Stimulated activated CD4-positive, alpha-beta T cell treated with anti-CD3 and anti-CD28 coated beads, Interleukin-12 subunit alpha, Interleukin-12 subunit beta, amount 100 ng/mL, for 48 hours (primary cell): ENCODE data around the gene SBF2.
"Not testable (repeated sequence)": the region's sequence is repeated elsewhere in the genome, so short reads cannot be mapped to it uniquely, and the experiment has no call there.

Experiments used
- DNase-seq, 3 donors: peaks; one replicate each; pipeline ENCODE4 v3.0.0-alpha.2; 2020; ENCODE audit warnings: low read depth in 2 of 3, low spot score in 1 of 3

Gene SBF2

DNA sequence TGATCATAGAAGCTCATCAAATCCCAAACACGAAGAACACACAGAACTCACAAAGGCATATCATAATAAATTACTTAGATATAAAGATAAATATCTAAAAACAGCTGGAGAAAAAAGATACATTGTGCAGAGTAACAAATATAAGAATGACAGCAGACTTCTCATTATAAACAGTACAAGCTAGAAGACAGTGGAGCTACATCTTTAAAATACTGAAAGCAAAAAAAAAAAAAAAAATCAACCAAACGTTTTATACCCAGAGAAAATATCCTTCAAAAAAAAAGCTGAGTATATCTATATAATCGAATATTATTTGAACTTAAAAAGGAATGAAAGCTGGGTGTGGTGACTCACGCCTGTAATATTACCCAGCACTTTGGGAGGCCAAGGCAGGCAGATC lies 90.0 kb downstream of the SBF2 start:
- no peak for DNase-seq

DNA sequence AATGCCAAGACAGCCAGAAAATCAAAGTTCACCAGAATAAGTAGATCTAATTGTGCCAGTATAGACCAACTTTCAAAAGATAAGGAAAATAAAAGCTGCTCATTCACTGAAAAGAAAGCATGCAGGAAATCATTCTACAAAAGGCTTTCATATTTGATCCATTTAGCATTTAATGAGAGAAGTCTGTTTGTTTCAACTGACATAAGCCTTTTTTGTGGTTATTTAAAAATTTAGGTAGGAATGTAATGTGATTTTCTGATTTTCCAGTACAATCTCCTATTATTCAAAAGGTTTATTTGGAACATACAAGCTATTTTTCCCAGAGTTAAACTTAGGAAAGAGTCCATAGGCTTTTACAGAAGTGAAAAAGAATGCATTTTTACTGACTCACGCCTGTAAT lies 92.7 kb downstream of the SBF2 start:
- DNase-seq = no peak

DNA sequence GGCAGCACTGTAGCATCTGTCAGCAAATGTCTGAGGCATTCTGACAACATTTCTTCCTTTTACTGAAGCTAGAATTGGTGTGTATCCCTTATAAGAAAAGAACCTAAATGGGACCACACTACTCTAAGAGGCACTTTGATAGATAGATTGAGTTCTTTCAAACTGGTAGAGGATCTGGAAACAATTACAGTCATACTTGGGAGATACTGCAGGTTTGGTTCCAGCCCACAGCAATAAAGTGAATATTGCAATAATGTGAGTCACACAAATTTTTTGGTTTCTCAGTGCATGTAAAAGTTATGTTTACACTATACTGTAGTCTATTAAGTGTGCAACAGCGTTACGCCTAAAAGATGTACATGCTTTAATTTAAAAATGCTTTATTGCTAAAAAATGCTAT lies 96.9 kb downstream of the SBF2 start:
- DNase-seq = no peak

DNA sequence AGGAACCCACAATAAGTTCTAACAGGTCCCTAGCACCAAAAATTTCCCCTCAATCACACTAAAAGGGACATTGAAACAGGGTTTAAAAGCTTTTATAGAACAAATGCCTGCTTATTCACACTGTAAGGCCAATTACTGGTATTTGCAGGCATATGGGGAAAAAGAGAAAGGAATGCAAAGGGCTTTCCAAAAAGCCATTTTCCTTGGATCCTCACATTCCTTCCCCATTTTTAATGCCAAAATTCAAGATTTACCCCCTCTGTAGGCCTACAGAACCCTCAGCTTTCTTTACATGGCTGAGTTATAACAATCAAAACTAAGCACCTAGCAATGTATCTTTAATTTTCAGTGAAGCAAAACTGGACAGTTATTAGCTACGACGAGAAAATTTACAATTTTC lies 102.0 kb downstream of the SBF2 start:
- DNase-seq = no peak

DNA sequence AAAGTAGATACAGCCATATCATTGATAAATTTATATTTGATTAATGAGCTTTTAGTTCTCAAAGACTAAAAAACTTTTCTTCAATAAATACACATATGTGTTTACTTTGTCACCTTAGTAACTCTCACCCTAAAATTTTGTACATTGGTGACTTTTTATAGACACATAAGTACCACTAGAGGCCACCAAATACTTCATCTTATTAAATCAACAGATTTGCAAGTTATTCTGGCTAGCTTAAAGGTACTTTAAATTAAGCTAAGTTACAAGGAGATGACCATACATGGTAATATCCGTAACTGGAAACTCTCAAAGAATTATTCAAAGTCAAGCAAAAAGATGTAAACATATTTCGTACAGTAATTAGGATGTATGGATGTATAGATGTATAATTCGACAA lies 112.2 kb downstream of the SBF2 start:
- DNase-seq = no peak

DNA sequence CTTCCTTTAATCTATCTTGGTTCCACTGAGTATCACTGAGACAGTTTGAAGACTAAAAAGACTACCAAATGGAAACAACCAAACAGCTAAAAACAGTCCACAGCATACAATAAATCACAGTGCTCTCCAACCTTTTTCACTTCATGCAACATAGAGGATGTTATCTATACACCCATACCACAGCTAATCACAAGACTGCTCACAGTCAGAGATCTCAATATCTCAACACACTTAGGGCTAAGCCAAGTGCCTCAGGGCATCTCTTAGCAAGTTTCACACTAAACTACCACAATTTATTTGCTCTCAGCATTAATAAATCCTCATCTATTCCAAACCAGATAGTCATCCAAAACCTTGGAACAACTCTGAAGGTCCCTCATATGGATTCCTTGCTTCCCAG lies 129.4 kb downstream of the SBF2 start:
- DNase-seq = no peak

DNA sequence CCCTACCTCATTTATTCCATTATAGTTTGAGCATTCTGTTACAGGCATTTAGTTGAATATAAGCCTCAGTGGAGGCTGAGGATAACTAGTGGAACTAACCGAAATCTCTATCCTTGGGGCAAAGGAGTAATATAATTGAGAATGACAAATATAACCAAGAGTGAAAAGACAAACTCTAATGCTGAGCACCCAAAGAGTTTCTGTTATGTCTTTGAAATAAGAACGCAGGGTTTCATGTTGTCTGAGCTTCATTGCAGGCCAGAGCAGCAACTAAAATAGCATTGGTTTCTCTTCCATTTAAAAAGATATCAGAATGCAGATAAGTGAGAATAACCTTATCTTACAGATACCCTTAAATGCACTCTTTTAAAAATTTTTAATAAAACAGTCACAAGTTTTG lies 131.8 kb downstream of the SBF2 start:
- DNase-seq = no peak

DNA sequence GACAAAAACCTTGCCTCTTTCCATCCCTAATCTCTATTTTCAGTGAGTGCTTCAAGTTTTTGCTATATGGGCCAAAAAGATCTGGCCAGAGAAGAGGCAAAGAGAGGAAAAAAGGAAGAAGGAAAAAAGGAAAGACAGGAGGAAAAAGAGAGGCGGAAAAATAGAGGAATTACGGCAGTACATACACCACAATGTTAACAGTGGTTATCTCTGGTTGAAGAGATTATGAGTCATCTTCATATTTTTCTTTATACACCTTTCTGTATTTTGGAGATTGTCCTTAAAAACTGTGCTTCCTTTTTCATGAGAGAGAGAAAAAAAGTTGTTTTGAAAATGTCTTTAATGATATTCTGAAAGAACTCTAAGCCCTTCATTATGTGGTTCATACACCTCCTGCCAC lies 133.7 kb downstream of the SBF2 start:
- no peak for DNase-seq

DNA sequence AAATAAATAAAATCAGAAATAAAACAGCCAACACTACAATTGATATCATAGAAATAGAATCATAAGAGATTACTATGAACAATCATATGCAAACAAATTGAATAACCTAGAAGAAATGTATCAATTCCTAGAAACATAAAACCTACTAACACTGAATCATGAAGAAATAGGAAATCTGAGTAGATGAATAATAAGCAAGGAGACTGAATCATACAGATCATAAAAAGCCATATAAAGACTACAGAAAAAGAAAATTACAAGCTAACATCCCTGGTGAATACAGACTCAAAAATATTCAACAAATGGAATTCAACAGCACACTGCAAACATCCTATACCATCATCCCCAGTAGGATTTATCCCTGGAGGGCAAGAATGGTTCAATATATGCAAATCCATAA lies 135.6 kb downstream of the SBF2 start:
- DNase-seq = no peak

DNA sequence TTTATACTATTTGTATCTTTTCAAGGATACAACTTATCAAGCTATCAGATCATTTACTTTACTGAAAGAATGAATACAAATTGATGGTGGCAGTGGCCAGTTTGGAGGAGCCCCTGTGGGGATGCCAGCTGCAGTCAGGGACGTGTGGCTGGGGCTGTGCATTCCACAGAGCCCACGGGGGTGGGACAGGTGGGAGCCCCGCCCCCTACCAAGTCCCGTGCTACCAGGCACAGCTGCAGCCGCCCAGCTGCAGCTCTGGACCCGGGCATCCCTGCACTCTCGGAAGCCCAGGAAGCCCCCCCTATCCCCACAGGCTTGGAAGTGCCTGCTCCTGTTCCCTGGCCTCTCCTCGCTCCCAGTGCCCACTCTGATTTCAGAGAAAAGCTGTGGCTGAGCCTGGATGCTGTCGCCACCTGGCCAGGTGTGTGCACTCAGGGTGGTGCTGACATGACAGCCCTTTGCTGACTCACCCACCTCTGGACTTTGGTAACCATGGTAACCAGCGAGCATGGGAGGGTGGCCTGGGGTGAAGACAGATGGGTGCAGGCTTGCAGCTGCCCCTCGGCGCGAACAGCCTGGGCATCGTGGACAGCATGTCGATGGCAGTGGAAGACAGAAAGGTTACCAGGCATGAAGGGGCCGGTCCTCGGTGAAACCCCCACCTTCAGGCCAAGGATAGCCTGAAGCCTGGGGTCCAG lies 138.1 kb downstream of the SBF2 start:
- DNase-seq = no peak

DNA sequence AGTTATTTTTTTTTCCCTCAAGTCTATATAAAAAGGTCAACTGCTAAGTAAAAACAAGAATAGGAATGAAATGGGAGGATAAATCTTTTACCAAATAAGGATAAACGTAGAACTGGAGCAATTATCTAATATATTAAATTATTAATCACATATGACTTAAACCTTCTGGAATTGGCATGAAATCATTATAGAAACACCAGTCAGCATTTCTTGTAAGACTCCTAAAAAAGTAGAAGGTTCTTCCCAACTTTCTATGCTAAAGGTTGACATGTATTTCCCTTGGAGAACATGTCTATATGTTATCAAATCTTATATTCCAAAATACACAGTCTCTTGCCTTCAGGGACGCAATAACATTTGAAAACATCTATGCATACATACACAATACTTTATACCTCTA lies 143.2 kb downstream of the SBF2 start:
- no peak for DNase-seq

DNA sequence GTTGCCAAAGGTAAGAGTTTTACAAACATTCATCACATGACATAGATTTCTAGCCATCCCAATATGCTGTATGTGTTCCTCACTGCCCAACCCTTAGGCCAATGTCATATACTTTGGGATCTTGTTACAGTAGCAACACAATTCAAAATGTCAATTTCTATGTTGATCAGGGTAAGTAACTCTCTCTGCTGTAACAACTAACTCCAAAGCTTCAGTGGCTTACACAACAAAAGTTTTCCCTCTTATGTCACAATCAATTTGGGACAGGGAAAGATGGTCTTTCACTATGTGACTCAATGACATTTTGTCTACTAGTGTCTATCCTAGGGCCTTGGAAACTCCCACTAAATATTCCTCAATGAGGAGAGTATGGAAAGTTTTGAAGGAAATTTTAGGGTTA lies 144.5 kb downstream of the SBF2 start:
- no peak for DNase-seq

DNA sequence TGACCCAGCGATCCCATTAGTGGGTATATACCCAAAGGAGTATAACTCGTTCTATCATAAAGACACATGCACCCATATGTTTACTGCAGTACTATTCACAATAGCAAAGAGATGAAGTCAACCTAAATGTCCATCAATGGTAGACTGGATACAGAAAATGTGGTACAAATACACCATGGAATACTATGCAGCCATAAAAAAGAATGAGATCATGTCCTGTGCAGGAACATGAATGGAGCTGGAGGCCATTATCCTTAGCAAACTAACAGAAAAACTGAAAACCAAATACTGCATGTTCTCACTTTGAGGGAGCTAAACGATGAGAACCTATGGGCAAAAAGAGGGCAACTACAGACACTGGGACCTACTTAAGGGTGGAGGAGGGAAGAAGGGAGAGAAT lies 146.8 kb downstream of the SBF2 start:
- no peak for DNase-seq

DNA sequence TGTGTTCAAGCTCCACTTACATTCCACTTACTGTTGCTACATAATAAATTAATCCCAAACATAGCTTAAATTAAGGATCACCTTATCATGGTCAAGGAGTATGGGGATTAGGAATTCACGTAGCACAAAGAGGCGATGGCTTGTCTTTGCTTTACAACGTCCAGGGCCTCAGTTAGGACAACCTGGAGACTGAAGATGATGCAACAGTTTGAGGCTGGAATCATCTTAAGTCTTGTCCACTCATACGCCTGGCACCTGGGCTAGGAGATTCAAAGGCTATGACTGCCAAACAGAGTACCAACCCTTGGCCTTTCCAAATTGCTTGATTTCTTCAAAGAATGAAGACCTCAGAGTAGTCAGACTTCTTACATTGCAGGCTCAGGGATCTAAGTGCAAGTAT lies 149.1 kb downstream of the SBF2 start:
- no peak for DNase-seq

DNA sequence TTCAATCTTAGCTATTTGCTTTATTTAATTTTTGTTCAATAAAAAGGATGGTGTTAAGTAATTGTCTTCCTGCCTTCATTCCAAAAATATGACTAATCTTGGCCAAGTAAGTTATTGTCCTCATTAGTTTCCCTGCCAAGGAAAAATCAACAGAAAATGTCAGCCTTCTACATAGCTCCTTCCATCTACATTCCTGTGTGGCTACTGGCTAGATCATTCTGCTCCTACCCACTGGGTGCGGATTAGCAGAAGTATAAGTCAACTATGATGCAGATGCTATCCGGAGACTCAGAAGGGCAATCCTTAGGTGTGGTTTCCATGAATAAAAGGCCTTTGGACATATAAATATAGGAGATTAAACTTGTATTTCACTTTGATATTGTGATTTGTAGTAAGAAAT lies 154.4 kb downstream of the SBF2 start:
- no peak for DNase-seq

DNA sequence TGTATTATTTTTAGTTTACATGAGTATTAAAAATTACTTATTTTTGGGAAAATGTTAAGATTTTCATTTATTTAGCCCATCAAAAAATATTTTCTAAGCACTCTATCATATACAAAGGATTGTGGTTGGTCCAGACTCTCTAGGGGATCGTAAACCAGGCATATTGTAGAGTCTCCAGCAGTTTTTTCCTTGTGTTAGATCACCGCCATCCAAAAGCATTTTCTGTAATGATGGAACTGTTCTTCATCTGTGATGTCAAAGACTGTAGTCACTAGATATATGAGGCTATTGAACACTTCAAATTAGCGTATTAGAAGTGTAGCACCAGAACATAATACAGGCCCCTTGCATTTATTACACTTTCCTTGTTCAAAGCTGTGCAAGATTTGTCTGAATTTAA lies 154.9 kb downstream of the SBF2 start:
- no peak for DNase-seq

DNA sequence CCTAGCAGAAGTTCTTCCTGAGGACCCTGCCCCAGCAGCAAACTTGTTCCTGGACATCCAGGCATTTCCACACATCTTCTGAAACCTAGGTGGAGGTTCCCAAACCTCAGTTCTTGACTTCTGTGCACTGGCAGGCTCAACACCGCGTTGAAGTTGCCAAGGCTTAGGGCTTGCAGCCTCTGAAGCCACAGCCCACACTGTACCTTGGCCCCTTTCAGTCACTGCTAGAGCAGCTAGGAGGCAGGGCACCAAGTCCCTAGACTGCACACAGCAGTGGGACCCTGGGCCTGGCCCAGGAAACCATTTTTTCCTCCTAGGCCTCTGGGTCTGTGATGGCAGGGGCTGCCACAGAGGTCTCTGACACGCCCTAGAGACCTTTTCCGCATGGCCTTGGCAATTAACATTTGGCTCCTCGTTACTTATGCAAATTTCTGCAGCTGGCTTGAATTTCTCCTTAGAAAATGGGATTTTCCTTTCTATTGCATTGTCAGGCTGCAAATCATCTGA lies 159.0 kb downstream of the SBF2 start:
- DNase-seq = no peak

DNA sequence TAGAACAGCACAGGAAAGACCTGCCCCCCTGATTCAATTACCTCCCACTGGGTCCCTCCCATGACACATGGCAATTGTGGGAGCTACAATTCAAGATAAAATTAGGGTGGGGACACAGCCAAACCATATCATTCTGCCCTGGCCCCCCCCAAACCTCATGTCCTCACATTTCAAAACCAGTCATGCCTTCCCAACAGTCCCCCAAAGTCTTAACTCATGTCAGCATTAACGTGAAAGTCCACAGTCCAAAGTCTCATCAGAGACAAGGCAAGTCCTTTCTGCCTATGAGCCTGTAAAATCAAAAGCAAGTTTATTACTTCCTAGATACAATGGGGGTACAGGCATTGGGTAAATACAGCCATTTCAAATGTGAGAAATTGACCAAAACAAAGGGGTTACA lies 159.8 kb downstream of the SBF2 start:
- DNase-seq = not testable (repeated sequence)

DNA sequence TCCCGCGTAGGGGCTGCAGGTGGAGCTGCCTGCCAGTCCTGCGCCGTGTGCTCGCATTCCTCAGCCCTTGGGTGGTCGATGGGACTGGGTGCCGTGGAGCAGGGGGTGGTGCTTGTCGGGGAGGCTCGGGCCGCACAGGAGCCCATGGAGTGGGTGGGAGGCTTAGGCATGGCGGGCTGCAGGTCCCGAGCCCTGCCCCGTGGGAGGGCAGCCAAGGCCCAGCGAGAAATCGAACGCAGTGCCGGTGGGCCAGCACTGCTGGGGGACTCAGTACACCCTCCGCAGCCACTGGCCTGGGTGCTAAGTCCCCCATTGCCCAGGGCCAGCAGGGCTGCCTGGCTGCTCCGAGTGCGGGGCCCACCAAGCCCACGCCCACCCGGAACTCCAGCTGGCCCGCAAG lies 160.8 kb downstream of the SBF2 start:
- not testable (repeated sequence) for DNase-seq

DNA sequence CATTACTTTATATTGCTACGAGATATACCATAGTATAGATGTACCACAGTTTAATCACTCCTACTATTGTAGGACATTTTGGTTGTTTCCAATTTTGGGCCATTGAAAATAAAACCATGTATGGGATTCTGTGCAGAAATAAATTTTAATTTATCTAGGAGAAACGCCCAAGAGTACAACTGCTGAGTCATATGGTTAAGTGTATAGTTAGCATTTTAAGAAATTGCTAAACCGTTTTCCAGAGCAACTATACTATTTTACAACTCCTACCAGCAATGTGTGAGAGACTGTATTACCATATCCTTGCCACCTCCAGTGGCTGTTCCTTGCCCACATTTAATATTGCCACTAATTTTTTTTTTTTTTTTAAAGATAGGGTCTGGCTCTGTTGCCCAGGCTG lies 163.1 kb downstream of the SBF2 start:
- DNase-seq = no peak

DNA sequence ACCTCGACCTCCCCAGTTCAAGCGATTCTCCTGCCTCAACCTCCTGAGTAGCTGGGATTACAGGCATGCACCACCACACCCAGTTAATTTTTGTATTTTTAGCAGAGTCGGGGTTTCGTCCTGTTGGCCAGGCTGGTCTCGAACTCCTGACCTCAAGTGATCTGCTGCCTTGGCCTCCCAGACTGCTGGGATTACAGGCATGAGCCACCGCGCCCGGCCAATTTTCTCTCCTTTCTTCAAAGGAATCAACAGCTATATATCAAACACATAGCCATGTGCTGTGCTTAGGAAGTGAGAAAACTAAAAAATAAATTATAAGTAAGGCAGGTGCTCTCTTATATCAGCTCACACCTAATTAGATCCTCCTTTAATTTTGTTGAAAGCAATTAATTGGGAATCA lies 164.8 kb downstream of the SBF2 start:
- not testable (repeated sequence) for DNase-seq

DNA sequence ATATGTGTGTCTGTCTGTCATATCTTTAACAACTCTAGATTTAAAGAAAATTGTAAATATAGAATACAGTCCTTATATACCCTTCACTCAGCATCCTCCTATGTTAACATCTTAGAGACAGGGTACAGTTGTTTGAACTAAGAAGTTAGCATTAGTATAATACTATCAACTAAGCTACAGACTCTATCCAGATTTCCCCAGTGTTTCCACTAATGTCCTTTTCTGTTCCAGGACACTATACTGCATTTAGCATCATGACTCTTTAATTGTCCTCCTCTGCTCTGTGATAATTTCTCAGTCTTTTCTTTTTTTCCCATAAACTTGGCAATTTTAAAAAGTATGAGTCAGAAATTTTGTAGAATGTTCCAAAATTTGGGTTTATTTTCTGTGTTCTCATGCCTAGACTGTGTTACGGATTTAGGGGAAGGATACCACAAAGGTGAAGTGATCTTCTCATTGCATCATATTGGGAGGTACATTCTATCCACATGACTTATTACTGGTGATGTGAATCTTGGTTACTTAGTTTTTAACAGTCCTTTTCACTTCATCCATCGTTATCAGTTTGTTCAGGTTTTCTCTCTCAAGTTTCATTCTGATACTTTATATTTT lies 168.4 kb downstream of the SBF2 start:
- no peak for DNase-seq
